Measurements from ENCODE around the gene NOTCH3.

Gene NOTCH3

DNA sequence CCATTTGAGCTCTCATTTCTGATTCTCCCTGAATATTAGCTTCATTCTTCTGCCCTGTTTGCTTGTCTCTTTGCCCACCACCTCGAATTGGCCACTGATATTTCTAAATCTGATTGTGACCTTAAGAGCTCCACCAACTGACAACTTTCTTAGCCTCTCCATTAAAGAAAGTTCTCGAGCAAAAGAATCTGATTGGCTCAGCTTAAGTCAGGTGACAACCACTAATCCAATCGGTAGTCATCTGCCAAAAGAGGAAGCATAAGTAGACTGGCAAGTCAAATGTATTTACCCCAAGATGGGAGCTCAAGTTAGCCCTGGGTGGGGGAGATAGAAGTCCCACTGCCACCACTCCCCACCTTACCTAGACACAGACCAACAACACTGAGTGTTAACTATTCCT lies 41.5 kb downstream of the NOTCH3 start:
- DNase-seq (ENCODE audit: low read depth): no peak

DNA sequence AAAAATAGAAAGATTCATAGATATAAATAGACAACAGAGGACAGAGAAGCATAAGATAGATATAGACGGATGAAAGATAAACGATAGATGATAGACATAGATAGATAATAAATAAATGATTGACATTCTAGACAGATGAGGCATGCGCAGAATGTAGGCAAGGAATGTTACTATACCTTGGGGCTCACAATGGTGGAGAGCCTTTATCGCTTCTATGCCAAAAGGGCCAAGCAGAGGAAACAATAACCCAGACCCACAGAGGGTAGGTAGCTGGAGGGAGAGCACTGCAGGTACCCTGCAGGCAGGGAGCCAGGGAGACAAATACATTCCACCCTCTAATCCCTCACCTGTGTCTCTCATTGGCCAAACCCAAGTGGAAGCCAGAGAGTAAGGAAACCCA lies 44.4 kb downstream of the NOTCH3 start:
- DNase-seq (ENCODE audit: low read depth): no peak

DNA sequence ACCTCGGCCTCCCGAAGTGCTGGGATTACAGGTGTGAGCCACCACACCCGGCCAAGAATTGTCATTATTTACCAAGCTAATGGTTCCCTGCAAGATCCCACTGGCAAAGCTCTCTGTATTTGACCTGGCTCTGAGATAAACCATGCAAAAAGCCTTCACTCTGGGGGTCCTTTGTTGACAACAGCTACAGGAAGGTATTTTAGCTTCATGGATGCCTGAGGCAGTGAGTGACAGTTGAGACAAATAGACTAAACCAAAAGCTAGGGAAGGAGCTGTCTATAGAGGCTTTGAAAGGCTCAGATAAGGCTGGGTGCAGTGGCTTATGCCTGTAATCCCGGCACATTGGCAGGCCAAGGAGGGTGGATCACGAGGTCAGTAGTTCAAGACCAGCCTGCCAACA lies 45.5 kb downstream of the NOTCH3 start:
- DNase-seq (ENCODE audit: low read depth): no peak

DNA sequence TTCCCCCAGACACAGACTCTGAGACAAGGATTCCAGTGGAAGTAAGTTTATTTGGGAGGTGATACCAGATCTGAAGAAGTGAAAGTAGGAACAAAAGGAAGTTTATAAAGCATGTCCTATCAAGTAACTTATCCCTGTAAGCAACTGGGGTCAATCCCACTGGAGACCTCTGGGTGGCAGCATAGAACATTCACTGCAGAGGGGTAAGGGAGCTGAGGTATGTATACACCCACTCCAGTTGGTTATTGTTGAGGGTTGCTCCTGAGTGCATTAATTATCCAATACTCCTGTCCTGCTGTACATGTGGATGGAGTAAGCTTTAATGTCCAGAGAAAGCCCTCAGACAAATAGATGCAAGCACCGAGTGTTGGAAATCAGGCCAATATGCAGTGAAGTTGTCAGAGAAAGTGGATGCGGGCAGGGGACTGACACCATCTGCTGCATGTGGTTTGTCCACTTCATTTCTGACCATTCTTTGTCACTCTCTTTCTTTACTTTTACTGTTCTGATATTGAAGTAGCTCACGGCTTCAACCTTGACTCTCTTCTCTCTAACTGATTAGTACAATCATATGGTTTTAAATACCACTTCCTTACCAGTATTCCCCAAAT lies 46.7 kb downstream of the NOTCH3 start:
- no peak for DNase-seq (ENCODE audit: low read depth)

DNA sequence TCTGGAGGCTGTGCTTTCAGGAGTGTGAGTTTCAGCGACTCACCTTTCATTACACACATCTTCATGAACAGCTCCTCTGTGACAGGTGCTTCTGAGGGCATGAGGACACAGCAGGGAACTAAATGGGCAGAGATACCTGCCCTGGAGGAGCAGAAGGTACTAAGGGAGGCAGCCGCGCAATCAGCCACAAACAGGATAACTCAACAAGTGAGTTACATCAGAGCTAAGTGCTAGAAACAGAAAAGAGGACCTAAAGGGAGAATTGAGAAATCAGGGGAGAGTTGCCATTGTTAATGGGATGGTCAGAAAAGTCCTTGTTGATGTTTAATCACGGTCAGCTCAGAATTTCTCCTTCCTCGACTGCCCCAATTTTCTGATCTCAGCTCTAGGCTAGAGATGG lies 51.1 kb downstream of the NOTCH3 start:
- DNase-seq (ENCODE audit: low read depth): no peak

DNA sequence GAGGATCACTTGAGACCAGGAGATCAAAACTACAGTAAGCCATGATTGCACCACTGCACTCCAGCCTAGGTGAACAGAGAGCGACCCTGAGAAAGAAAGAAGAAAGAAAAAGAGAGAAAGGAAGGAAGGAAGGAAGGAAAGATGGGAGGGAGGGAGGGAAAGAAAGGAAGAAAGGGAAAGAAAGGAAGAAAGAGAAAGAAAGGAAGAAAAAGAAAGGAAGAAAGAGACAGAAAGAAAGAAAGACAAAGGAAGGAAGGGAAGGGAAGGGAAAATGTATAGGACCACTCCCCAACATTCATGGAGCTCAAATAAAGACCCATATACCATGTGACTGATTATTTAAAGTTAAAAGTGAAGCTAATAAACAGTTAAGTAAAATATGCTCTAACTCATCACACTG lies 53.7 kb downstream of the NOTCH3 start:
- no peak for DNase-seq (ENCODE audit: low read depth)

- DNase-seq (ENCODE audit: low read depth): no peak
Measured at GRCh38 chr19:15144046-15144646, 56.6 kb downstream of the NOTCH3 start.

GRCh38 chr19:15142313-15142712 lies 58.5 kb downstream of the NOTCH3 start:
- no peak for DNase-seq (ENCODE audit: low read depth)

DNA sequence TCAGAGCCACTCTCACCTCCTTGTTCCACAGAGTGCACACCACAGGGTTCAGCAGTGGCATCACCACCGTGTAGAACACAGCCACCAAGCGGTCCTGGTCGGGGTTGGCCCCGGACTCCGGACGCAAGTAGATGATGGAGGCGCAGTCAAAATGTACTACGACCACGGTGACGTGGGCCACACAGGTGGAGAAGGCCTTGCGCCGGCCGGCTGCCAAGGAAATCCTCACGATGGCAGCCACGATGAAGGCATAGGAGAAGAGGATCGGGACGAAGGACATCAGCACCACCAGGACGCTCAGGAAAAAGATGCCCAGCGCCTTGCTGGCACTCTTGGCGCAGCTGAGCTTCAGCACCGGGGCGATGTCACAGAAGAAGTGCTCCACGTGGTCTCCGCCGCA lies 59.7 kb downstream of the NOTCH3 start:
- DNase-seq (ENCODE audit: low read depth): no peak

DNA sequence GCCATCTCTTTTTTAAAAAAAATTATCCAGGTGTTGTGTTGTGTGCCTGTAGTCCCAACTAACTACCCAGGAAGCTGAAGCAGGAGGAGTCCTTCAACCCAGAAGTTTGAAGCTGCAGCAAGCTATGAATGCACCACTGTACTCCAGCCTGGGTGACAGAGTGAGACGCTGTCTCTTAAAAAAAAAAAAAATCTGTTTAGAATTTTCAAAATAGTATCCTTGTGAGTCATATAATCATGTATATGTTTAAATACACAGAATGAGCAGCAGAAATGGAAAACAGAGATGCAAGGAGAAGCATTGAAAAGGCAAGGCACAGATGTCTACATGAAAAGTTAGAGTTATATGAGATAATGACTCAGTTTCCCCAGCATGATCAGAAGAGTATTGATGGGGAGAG lies 62.4 kb downstream of the NOTCH3 start:
- no peak for DNase-seq (ENCODE audit: low read depth)

- DNase-seq (ENCODE audit: low read depth): no peak
Measured at GRCh38 chr19:15137777-15138176, 63.0 kb downstream of the NOTCH3 start.

DNA sequence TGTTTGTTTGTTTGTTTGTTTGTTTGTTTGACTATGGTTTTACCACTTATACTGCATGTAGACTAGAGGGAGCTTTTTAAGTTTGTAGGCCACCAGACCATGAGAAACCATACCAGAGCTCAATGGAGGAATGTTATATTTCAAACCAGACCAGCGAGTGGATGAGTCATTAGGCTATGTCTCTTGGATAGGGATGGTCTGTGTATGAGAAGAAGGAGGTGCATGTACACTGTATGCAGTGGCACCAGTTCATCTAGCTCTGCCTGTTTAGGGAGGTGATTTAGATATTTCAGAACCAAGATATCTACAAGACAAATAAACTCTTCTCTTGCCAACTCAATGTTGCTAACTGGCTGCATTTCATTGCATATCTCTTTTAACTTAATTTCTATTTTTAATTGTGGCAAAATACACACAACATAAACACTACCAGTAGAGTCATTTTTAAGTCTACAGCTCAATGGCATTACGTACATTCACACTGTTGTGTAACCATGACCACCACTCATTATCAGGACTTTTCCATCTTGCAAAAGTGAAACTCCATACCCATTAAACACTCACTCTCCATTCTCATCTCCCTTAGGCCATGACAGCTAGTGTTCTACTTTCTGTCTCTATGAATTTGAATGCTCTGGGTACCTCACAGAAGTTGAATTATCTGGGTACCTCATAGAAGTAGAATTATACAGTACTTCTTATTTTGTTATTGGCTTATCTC lies 64.4 kb downstream of the NOTCH3 start:
- no peak for DNase-seq (ENCODE audit: low read depth)

- DNase-seq (ENCODE audit: low read depth): no peak
Measured at GRCh38 chr19:15129856-15130585, 70.8 kb downstream of the NOTCH3 start.

- DNase-seq (ENCODE audit: low read depth): no peak
Measured at GRCh38 chr19:15128162-15128770, 72.5 kb downstream of the NOTCH3 start.

GRCh38 chr19:15126131-15126910 lies 74.5 kb downstream of the NOTCH3 start:
- DNase-seq (ENCODE audit: low read depth): no peak

- DNase-seq (ENCODE audit: low read depth): peak; percentile 93
Measured at GRCh38 chr19:15125232-15126067, 75.3 kb downstream of the NOTCH3 start.

GRCh38 chr19:15124572-15125231 lies 76.1 kb downstream of the NOTCH3 start:
- no peak for DNase-seq (ENCODE audit: low read depth)

DNA sequence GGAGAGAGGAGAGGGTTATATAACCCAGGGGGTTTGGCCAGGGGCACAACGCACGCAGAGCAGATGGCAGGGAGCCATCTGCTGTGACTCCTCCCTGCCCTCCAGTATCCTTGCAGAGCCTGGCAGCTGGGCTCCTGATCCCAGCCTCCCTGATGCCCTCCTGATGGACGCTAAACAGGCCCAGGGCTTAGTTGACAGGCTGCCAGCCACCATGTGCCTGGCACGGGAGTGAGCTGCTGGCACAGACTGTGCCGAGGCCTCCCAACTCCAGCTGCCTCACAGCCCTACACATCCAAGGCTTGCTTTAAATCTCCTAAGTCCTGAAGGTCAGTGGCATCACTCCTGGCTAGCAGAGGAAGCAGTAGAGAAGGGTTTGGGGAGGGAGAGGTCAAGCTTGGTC lies 76.9 kb downstream of the NOTCH3 start:
- no peak for DNase-seq (ENCODE audit: low read depth)

DNA sequence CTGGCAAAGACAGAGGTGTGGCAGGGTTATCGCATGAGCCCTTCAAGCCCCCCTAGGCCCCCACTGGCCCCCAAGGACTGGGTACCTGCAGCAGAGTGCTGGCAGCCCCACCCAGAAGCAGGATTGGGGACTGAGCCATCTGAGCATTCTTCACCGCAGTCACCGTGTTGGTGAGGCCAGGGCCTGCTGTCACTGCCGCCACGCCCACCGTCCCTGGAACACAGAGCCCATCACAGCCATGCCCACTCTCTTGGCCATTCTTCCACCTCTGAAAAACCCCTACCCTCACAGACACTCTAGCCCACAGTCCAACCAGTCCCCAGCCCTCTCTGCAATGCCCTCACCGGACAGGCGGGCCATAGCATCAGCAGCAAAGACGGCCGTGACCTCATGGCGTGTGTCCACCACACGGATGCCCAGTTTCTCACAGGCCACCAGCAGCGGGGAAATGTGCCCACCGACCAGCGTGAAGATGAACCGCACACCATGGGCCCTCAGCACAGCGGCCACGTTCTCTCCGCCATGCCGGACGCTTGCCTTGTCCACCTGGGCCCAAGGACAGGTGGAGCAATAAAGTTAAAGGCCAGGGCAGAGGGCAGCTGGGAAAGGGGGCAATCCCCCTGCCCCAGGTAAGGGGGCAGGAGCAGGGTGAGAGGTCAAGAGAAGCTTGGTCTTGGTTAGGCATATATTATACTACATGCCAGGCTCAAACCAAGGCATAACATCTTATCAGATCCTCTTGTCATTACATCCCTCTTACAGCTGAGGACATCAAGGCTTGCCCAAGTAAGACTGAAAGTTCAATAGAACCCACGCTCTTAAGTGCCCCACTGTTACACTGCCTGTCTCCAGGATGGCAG lies 77.5 kb downstream of the NOTCH3 start:
- DNase-seq (ENCODE audit: low read depth): no peak
